Lung (tissue), 12 donors: ENCODE results near the gene TBC1D1. TPM values are rescaled to one million over a fixed set of nuclear protein-coding genes. Genes with fewer than 3 reads are reported as not detected.

Experiments used
- ATAC-seq: fragments of 200-7000 bp; cut with Tn5 transposase; one replicate; pipeline ENCODE4 v1.9.1; 2020; ENCODE audit warnings: moderate number of reproducible peaks; ENCODE audit not compliant: insufficient read depth, low FRiP score
- DNase-seq, 3 donors: peaks; one replicate each; pipeline ENCODE4 v3.0.0-alpha.2; 2013 to 2017
- H3K27ac ChIP-seq, 2 donors: one replicate each; pipeline ENCODE4 v1.5.1; 2013; ENCODE audit warnings: mild to moderate bottlenecking in 2 of 2, moderate library complexity in 2 of 2, control low read depth in 1 of 2, inconsistent platforms in 1 of 2, low read depth in 1 of 2, low read length in 1 of 2
- H3K27me3 ChIP-seq, 3 donors: one replicate each; pipeline ENCODE4 v1.5.1; 2013; ENCODE audit warnings: low read length in 2 of 3; ENCODE audit not compliant: control insufficient read depth in 3 of 3, insufficient read depth in 3 of 3
- H3K36me3 ChIP-seq, 4 donors: one replicate each; pipeline ENCODE4 v1.5.1; 2013; ENCODE audit warnings: low read length in 4 of 4, mild to moderate bottlenecking in 1 of 4, moderate library complexity in 1 of 4; ENCODE audit not compliant: control insufficient read depth in 4 of 4, insufficient read depth in 4 of 4
- H3K4me1 ChIP-seq, 5 donors: one replicate each; pipeline ENCODE4 v1.5.1; 2013; ENCODE audit warnings: low read length in 5 of 5, mild to moderate bottlenecking in 2 of 5, moderate library complexity in 1 of 5; ENCODE audit not compliant: control insufficient read depth in 5 of 5, insufficient read depth in 5 of 5
- H3K4me3 ChIP-seq: one replicate; pipeline ENCODE4 v1.5.1; 2013; ENCODE audit warnings: mild to moderate bottlenecking, control low read depth, moderate library complexity
- H3K9ac ChIP-seq, 2 donors: one replicate each; pipeline ENCODE4 v1.5.1; 2013; ENCODE audit warnings: low read length in 2 of 2, control low read depth in 1 of 2; ENCODE audit not compliant: insufficient read depth in 1 of 2
- H3K9me3 ChIP-seq, 4 donors: one replicate each; pipeline ENCODE4 v1.5.1; 2013; ENCODE audit warnings: low read length in 3 of 4, mild to moderate bottlenecking in 1 of 4, moderate library complexity in 1 of 4; ENCODE audit not compliant: control insufficient read depth in 4 of 4, insufficient read depth in 3 of 4
- CTCF ChIP-seq: IDR thresholded peaks from 2 replicates; pipeline ENCODE4 v1.5.1; 2012; ENCODE audit warnings: mild to moderate bottlenecking; ENCODE audit errors: control extremely low read depth, extremely low read depth
- WGBS, 2 donors: extraction: QIAGEN DNeasy Blood & Tissue Kit; methylation state at CpG; one replicate each; pipeline ENCODE4 v1.1.7; 2013; 5-methylcytosine and 5-hydroxymethylcytosine counted together
- polyA plus RNA-seq, 2 donors: library from polyadenylated mRNA; stranded (reverse); fragments of 200-250 nt; gene quantifications; one replicate each; pipeline ENCODE4 v1.2.1, GENCODE V29; 2013
- total RNA-seq, 2 donors: library from RNA; depleted of rRNA in 1 of 2; stranded (reverse); fragments of >200 nt in 1 of 2; gene quantifications; one replicate each; pipeline ENCODE4 v1.2.1, GENCODE V29; 2014 to 2021
- donor health status: control.
- donor health status: control.
- donor health status: Bipolar disorder and iron deficiency.
- donor health status: healthy.
- donor health status: DM: yes; HTN: yes; CAD: no.

Gene TBC1D1
- total and polyA plus RNA-seq, 4 donors: 23.6 to 71.1 (median 43.9) TPM

GRCh38 chr4:38132107-38132673, 241.3 kb downstream of the TBC1D1 start:
- no peaks in the 10 kb centered on the region for H3K9me3 ChIP-seq
- H3K36me3 ChIP-seq: peaks cover 11 to 29% (median 20%) of the 10 kb centered on the region in 4 donors
- DNase-seq: peak; percentile 76 to 91 (median 88)
- no peak for ATAC-seq
- H3K4me1 ChIP-seq: peaks cover 0 to 49% (median 33%) of the 10 kb centered on the region in 5 donors
- WGBS, 2 donors: 36 to 50% methylated on average over 8 of the region's 8 CpGs
- no peaks in the 10 kb centered on the region for H3K27me3 ChIP-seq
- no peak for TF ChIP-seq CTCF
- H3K9ac ChIP-seq: peak overlapping the region in 1 of 2 donors; percentile 89
- no peak overlapping the region for H3K4me3 ChIP-seq
- H3K27ac ChIP-seq: peak overlapping the region in 1 of 2 donors; percentile 41

GRCh38 chr4:38132843-38133662, 242.2 kb downstream of the TBC1D1 start:
- DNase-seq (no peak), ATAC-seq (no peak)
- no peak overlapping the region for H3K27ac ChIP-seq

GRCh38 chr4:38133711-38134480, 243.0 kb downstream of the TBC1D1 start:
- Histone ChIP-seq H3K9me3 (no peaks in the 10 kb centered on the region), H3K9ac (no peak overlapping the region), H3K27me3 (no peaks in the 10 kb centered on the region), H3K4me3 (no peak overlapping the region), H3K4me1 (peaks cover 0 to 45% (median 33%) of the 10 kb centered on the region in 5 donors), H3K27ac (no peak overlapping the region), H3K36me3 (peaks cover 17 to 39% (median 24%) of the 10 kb centered on the region in 4 donors)
- no peak for ATAC-seq
- no peak for TF ChIP-seq CTCF
- 93 to 97% methylated on average over 7 of the region's 7 CpGs for WGBS, 2 donors
- no peak for DNase-seq

More at GRCh38 chr4:38132843-38133662, 242.2 kb downstream of the TBC1D1 start:
- Histone ChIP-seq H3K4me1 (peaks cover 0 to 49% (median 33%) of the 10 kb centered on the region in 5 donors), H3K4me3 (no peak overlapping the region), H3K9me3 (no peaks in the 10 kb centered on the region), H3K36me3 (peaks cover 17 to 32% (median 20%) of the 10 kb centered on the region in 4 donors), H3K9ac (no peak overlapping the region), H3K27me3 (no peaks in the 10 kb centered on the region)
- no peak for TF ChIP-seq CTCF
- 92% methylated on average over 14 of the region's 14 CpGs for WGBS, 2 donors
